Measurements from ENCODE around the gene OR2AE1. TPM values are rescaled to one million over a fixed set of nuclear protein-coding genes. Genes with fewer than 3 reads are reported as not detected.

Gene OR2AE1
- total RNA-seq, 1 donor from 2014 or later, result not detected

DNA sequence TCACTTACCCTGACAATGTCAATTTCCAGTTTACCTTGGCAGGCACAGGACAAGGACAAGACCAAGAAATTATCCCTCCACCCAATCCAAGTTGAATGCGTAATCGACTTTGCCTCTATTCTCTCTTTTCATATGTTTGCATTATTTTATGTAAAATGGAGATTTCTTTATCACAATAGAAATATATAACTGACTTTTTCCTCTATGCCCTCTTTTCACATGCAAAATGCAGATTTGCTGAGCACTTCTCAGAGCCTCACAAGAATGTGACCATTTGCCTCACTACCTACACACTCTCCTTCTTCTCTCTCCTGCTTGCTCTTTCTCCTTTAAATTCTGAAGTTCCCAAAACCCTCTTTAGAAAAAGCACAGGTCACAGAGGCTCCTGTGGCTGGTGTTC, 33.9 kb downstream of the OR2AE1 start:
- no peaks in the 10 kb centered on the region for H3K9me3 Mint-ChIP-seq (ENCODE audit: low read depth)

DNA sequence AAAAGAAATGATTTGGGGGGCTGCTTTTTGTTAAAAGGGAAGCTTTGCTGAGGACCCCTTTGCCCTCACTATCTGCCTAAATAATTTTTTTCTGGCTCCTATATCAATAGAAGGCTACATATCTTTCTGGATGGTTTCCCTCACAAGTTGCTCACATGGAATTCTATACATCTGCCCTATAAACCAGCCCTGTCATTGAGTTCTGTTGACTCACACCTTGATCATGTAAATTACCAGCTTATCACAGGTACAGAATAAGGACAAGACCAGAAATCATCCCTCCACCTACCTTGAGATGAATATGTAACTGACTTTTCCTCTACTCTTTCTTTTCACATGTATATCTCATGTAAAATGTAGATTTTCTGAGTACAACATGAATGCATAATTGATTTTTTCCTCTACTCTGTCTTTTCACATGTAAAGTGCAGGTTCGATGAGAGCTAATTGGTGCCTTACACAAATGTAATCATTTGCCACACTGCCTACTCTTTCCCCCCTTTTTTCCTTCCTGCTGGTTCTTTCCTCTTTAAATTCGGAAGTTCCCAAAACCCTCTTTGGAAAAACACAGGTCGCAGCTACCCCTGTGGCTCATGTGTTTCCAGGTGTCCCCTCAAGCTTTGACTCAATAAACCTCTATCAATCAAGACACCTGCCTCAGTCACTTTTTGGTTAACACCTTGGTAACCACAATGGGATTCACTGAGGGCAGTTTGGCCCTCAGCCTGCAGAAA, 36.5 kb downstream of the OR2AE1 start:
- Mint-ChIP-seq H3K4me3 (ENCODE audit: low read depth) (no peak overlapping the region), H3K27ac (no peak overlapping the region)

More for the DNA sequence above, 33.9 kb downstream of the OR2AE1 start:
- TF ChIP-seq, protein P1, sequence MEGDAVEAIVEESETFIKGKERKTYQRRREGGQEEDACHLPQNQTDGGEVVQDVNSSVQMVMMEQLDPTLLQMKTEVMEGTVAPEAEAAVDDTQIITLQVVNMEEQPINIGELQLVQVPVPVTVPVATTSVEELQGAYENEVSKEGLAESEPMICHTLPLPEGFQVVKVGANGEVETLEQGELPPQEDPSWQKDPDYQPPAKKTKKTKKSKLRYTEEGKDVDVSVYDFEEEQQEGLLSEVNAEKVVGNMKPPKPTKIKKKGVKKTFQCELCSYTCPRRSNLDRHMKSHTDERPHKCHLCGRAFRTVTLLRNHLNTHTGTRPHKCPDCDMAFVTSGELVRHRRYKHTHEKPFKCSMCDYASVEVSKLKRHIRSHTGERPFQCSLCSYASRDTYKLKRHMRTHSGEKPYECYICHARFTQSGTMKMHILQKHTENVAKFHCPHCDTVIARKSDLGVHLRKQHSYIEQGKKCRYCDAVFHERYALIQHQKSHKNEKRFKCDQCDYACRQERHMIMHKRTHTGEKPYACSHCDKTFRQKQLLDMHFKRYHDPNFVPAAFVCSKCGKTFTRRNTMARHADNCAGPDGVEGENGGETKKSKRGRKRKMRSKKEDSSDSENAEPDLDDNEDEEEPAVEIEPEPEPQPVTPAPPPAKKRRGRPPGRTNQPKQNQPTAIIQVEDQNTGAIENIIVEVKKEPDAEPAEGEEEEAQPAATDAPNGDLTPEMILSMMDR (IDR thresholded peaks at IDR 0.05; ENCODE audit: unreplicated experiment), result no peak
- Mint-ChIP-seq H3K36me3 (ENCODE audit: insufficient read depth) (no peaks in the 10 kb centered on the region), H3K4me1 (ENCODE audit: low read depth) (peaks cover 12% of the 10 kb centered on the region), H3K27ac (no peak overlapping the region), H3K4me3 (ENCODE audit: low read depth) (no peak overlapping the region), H3K27me3 (no peaks in the 10 kb centered on the region)
- no peak for DNase-seq (ENCODE audit: low spot score, unreplicated experiment)

DNA sequence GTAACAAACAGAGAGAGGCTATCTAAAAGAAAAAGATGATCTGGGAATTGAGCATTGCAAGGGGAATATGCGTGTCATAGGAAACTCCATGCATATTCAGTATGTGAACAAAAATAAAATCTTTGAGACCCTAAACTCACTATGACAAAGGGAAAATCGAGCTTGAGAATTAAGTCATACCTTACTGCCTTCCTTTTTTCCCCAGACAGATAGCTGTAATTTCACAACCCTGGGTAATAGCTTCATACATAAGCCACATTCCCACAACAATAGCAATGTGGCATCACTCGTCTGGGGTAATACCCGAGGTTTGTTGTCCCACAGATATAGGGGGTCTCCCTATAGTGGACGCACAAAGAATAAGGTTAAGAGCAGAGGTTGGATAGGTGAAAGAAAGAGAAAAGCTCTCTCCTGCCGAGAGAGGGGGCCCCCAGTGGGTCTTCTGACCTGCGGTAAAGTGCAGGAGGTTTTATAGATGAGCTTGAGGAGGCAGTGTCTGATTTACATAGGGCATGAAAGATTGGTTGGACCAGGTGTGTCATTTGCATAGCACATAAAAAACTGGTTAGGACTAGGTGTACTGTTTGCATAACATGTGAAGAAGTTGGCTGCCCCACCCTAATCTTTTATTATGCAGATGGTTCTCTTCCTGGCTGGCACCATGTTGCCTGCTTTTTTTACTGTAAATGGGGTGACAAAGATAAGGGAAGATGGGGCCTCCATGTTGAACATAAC, 37.4 kb downstream of the OR2AE1 start:
- H3K9me3 Mint-ChIP-seq (ENCODE audit: low read depth), result no peaks in the 10 kb centered on the region
- H3K4me1 Mint-ChIP-seq (ENCODE audit: low read depth), result peaks cover 12% of the 10 kb centered on the region
- H3K27me3 Mint-ChIP-seq, result no peaks in the 10 kb centered on the region
- no peak for DNase-seq (ENCODE audit: low spot score, unreplicated experiment)
- no peak overlapping the region for H3K4me3 Mint-ChIP-seq (ENCODE audit: low read depth)
- H3K27ac Mint-ChIP-seq, result no peak overlapping the region
- H3K36me3 Mint-ChIP-seq (ENCODE audit: insufficient read depth), result no peaks in the 10 kb centered on the region
- TF ChIP-seq, protein P1 (IDR thresholded peaks at IDR 0.05; ENCODE audit: unreplicated experiment), result no peak

More for the DNA sequence above, 36.5 kb downstream of the OR2AE1 start:
- H3K27me3 Mint-ChIP-seq, result no peaks in the 10 kb centered on the region
- H3K36me3 Mint-ChIP-seq (ENCODE audit: insufficient read depth), result no peaks in the 10 kb centered on the region
- TF ChIP-seq, protein P1 (IDR thresholded peaks at IDR 0.05; ENCODE audit: unreplicated experiment), result no peak
- no peak for DNase-seq (ENCODE audit: low spot score, unreplicated experiment)
- peaks cover 12% of the 10 kb centered on the region for H3K4me1 Mint-ChIP-seq (ENCODE audit: low read depth)
- H3K9me3 Mint-ChIP-seq (ENCODE audit: low read depth), result no peaks in the 10 kb centered on the region

DNA sequence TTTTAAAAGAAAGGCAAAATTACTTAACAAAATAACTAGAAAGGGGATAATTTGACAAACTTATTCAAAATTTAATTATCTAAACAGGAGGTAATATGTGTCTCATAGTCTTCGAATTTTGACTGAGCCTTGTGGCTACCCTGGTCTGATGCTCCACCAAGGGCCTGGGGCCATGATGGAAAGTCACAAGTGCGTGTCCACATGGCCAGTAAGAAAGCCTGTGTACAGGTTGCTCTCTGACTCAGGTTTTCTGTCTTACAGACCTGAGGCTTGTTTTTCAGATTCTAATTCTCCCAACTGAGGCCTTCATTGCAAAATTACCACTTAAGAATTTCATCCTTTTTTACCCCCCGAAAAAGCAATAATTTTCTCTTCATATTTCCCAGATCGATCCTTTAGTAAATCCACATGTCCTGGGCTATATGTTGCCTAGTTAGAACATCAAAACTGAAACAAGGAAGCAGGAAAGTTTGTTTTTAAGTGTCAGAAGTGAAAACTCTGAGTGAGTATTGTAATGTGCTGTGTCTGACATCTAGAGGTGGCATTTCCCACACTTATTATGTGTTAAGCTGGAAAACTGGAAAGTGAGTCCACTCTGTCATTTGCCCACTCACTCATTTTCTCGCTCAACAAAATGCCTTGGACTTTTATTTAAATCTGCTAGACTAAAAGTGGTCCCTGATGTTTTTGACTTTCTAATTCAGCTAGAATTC, 39.0 kb downstream of the OR2AE1 start:
- H3K36me3 Mint-ChIP-seq (ENCODE audit: insufficient read depth), result no peaks in the 10 kb centered on the region
- no peaks in the 10 kb centered on the region for H3K27me3 Mint-ChIP-seq
- peaks cover 24% of the 10 kb centered on the region for H3K4me1 Mint-ChIP-seq (ENCODE audit: low read depth)
- no peak for DNase-seq (ENCODE audit: low spot score, unreplicated experiment)
- no peak overlapping the region for H3K27ac Mint-ChIP-seq
- H3K9me3 Mint-ChIP-seq (ENCODE audit: low read depth), result no peaks in the 10 kb centered on the region
- TF ChIP-seq, protein P1 (IDR thresholded peaks at IDR 0.05; ENCODE audit: unreplicated experiment), result no peak
- H3K4me3 Mint-ChIP-seq (ENCODE audit: low read depth), result no peak overlapping the region

DNA sequence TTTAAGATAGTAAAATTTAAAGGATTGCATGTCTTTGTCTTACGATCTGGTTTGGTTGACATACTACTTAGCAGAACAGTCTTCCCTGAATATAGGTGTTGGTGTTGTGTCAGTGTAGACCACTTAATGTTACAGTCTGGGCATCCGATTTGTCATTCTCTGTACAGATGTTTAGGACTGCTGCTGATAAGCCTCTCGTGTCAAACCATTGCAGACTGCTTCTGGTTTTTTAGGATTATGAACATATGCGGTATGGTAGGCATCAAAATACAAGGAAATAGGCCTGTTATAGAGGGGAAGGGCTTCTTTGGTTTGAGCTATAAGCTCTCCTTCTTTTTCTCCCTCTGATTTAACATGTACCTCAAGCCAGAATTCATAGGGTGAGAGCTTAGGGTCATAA, 41.6 kb downstream of the OR2AE1 start:
- no peak for DNase-seq (ENCODE audit: low spot score, unreplicated experiment)
- Mint-ChIP-seq H3K4me1 (ENCODE audit: low read depth) (peaks cover 22% of the 10 kb centered on the region), H3K4me3 (ENCODE audit: low read depth) (no peak overlapping the region), H3K36me3 (ENCODE audit: insufficient read depth) (no peaks in the 10 kb centered on the region), H3K9me3 (ENCODE audit: low read depth) (no peaks in the 10 kb centered on the region), H3K27me3 (no peaks in the 10 kb centered on the region), H3K27ac (no peak overlapping the region)
- TF ChIP-seq, protein P1 (IDR thresholded peaks at IDR 0.05; ENCODE audit: unreplicated experiment), result no peak

All from progenitor cell of endocrine pancreas (in vitro differentiated cells).